NCI-H2029 treated with DMSO at 0.1 percent for 48 hours (cell line): ENCODE data around the gene FARP1.
A peak's percentile ranks its signal among the peaks of the same experiment; 100 is the strongest.
"Not testable (repeated sequence)": the region's sequence is repeated elsewhere in the genome, so short reads cannot be mapped to it uniquely, and the experiment has no call there.

Experiments
- DNase-seq: peaks from one replicate; lab custom pipeline; 2025; lab: John Stamatoyannopoulos, UW

FARP1 gene

DNA sequence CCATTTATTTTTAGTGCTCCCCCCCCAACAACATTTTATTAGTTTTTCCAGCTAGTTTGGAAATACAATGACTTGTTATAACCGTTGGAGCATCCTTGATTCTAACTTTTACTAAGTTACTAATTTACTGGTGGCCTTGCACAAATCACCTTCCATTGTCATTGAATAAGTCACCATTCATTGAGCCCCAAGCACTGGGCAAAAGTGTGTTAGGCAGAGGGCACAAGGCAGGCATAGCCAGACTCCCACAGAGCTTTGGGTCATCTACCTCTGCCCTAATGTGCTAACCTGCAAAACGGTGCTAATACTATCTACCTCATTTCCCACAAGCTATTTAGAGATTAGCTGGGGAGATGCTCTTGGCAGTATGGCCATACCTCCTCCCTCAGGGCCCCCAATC lies 120.9 kb downstream of the FARP1 start:
- DNase-seq, result no peak

GRCh38 chr13:98264877-98265276 lies 122.0 kb downstream of the FARP1 start:
- DNase-seq, result no peak

- DNase-seq, result no peak
Observed at GRCh38 chr13:98265692-98266551, 123.0 kb downstream of the FARP1 start.

GRCh38 chr13:98267080-98267912 lies 124.4 kb downstream of the FARP1 start:
- no peak for DNase-seq

GRCh38 chr13:98269386-98269785 lies 126.5 kb downstream of the FARP1 start:
- no peak for DNase-seq

- DNase-seq, result no peak
Observed at GRCh38 chr13:98270819-98271218, 127.9 kb downstream of the FARP1 start.

- DNase-seq, result not testable (repeated sequence)
Observed at GRCh38 chr13:98271646-98272045, 128.8 kb downstream of the FARP1 start.

DNA sequence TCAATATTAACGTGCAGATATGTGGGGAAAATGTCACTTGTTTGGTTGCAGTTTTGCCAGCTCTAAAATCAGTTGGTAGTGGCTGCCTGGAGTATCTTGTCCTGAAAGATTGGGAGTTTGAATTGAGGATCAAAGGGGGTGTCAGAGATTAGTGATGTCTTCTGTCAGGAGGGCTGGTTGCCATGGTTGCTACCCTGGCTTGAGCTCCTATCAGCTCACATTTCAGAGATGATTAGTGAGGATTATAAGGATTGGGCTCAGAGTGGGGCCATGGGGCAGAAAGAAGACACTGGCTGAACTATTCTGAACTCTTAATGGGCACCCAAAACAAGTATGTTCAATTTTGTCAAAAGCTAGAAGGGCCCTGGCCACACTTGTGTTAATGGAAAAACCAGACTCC lies 129.7 kb downstream of the FARP1 start:
- DNase-seq, result no peak

- DNase-seq, result no peak
Observed at GRCh38 chr13:98273067-98273823, 130.4 kb downstream of the FARP1 start.

GRCh38 chr13:98273824-98274742 lies 131.2 kb downstream of the FARP1 start:
- no peak for DNase-seq

- DNase-seq, result no peak
Observed at GRCh38 chr13:98274921-98275487, 132.1 kb downstream of the FARP1 start.

- no peak for DNase-seq
Observed at GRCh38 chr13:98275681-98276171, 132.8 kb downstream of the FARP1 start.

DNA sequence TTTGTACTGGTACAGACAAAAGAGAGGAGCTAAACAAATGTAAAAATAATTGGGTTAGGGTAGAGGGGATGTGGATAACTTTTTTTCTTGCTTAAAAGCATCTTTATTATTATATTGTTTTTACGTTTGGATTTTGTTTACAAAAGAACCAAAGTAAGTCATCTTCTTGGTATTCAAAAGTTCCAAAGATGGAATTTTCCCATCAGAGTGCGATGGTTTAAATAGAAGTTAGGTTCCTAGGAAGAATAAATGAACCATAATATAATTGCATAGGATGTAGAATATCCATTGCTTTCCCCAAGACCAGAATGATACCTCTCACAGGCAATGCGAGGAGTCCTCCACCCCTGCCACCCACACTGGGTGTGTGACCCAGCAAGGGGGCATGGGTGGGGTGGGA lies 133.6 kb downstream of the FARP1 start:
- no peak for DNase-seq

- DNase-seq, result no peak
Observed at GRCh38 chr13:98278068-98278724, 135.3 kb downstream of the FARP1 start.

DNA sequence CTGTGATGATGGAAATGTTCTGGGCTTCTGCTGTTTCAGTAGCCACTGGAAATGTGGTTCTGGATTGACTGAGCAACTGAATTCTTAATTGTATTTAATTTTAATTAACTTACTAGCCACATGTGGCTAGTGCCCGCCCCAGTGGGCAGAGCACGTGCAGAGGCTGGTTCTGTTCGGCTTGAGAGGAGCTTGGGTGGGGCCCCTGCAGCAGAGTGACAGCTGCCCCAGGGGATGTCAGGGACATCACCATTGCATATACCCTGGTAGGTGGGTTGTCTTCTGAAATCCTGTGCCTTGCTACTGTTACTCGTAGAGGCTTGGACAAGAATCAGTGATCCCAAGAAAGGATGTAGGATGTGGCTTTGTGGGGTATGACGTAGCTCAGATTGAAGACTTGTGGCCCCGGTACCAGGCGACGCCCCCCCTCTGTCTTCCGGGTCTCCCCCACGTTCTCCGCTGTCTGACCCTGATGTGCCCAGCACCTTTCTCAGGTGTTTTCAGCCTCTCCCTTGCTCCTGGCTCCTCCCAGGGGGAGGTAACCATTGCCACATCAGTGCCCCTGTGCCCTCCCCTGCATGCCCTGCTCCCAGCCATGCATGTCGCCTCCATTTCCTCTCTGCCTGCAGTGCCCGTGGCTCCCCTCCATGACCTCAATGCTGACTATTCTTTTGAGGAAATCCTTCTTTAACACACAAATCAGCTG lies 136.7 kb downstream of the FARP1 start:
- peak; percentile 31 for DNase-seq

DNA sequence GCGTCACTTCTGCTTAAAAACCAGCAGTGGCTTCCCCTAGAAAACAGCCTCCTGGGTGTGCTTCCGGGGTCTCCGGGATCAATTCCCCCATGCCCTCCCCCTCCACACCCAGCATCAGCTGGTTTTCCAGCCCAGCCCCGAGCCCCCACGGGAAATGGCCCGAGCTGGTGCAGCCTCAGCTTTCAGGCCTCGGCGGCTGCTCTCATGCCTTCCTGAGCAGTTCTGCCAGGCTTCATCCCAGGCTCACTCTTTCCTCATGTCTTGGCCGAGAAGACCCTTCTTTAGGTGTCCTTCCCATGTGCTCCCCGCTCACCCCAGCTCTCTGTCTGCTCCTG lies 137.2 kb downstream of the FARP1 start:
- DNase-seq, result no peak

GRCh38 chr13:98284679-98285078 lies 141.8 kb downstream of the FARP1 start:
- DNase-seq, result no peak

DNA sequence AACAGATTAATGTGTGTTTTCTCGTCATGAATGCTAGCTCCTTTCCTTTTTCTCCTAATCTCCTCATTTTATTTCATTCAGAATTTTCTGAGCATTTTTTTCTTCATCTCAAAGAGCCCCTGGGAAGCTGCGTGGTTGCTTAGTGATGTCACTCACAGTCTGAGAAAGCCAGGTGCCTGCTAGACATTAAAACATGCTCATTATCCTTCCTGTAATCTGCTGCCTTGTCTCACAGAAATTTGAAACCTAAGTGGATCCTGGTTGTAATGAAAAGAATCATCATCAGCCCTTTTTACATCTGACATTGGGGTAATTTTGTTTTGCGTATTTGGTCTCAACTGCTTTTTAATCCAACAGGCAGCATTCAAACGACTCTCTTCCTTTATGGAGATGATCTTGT lies 142.4 kb downstream of the FARP1 start:
- DNase-seq, result peak; percentile 36

DNA sequence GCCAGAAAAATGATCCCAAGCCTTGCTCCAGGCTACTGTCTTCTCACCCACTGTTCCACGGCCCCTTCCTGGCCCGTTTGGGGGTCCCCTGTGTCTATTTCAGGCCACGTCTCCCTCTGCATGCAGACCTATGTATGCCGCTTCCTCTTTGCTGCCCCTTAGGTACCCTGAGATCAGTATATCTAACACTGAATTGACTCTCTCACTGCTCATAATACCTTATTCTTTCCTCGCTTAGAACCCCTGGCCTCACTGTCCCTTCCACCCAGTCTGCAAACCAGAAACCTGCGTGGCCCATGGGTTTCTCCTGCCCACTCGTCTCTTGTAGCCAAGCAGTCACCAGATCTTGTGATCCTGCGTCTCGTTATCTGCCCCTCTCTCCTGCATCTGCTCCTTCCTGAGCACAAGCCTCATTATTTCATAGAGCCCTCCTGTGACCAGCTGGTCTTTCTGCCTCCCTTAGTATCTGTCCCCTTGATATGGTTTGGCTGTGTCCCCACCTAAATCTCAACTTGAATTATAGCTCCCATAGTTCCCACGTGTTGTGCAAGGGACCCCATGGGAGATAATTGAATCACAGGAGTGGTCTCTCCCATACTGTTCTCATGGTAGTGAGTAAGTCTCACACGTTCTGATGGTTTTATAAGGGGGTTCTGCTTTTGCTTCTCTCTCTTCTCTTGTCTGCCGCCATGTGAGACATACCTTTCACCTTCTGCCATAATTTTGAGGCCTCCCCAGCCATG lies 143.1 kb downstream of the FARP1 start:
- no peak for DNase-seq
